SK-N-MC (cell line): ENCODE data around the gene PIK3R5.

Experiments used
- EZH2 ChIP-seq: fragments of 200-600 bp; sonication (generic); IDR thresholded peaks from one replicate; pipeline ENCODE4 v1.6.1; 2017; ENCODE audit warnings: antibody characterized with exemption
- FOXP2 ChIP-seq: optimal IDR thresholded peaks from 2 replicates; pipeline ENCODE3; 2011; ENCODE audit warnings: mild to moderate bottlenecking, moderate library complexity; ENCODE audit not compliant: insufficient read depth; ENCODE audit errors: extremely low read length, control extremely low read depth
- POLR2AphosphoS5 ChIP-seq: IDR thresholded peaks from 2 replicates; pipeline ENCODE4 v1.6.1; 2012; ENCODE audit warnings: mild to moderate bottlenecking, low read depth, low read length, borderline replicate concordance

- TF ChIP-seq EZH2 (no peak), FOXP2 (no peak), POLR2AphosphoS5 (no peak)
Measured at GRCh38 chr17:8953156-8953885, 12.2 kb downstream of the PIK3R5 start.
